GM18951 (cell line): ENCODE data around the gene TEP1.
"Not testable (repeated sequence)": the region's sequence is repeated elsewhere in the genome, so short reads cannot be mapped to it uniquely, and the experiment has no call there.

ENCODE experiments used
- POLR2A ChIP-seq: IDR thresholded peaks from 4 replicates; pipeline ENCODE4 v1.6.1; 2011; ENCODE audit warnings: mild to moderate bottlenecking; ENCODE audit not compliant: insufficient read length, insufficient read depth; ENCODE audit errors: extremely low read depth
- in situ Hi-C: fragments of 300-500 bp; cut with MboI; formaldehyde crosslinking; loops from one replicate; pipeline ENCODE4 v1.12.0; 2022; ENCODE audit warnings: low sequenced_read_pairs, mixed read lengths, inconsistent platforms; ENCODE audit not compliant: unreplicated experiment

The TEP1 gene

DNA sequence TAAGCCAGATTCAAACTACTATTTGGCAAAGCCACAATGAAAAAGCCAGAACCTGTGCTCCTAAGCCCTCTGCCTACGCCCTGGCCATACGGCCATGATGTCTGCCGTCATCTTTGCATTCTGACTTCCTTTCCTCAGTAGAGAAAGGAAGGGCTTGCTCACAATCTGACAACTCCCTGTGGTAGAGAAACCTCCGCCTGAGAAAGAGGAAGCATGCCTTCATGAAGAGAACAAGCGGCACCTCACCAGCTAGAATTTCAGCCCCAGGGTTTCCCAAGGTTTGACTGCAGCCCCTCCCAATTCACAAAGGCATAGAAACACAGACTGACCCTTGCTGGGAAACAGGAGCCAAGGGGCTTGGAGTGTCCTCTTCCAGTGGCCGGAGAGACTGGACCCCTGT, 25.7 kb downstream of the TEP1 start:
- in situ Hi-C loops = no loop called here
- no peak for TF ChIP-seq POLR2A

DNA sequence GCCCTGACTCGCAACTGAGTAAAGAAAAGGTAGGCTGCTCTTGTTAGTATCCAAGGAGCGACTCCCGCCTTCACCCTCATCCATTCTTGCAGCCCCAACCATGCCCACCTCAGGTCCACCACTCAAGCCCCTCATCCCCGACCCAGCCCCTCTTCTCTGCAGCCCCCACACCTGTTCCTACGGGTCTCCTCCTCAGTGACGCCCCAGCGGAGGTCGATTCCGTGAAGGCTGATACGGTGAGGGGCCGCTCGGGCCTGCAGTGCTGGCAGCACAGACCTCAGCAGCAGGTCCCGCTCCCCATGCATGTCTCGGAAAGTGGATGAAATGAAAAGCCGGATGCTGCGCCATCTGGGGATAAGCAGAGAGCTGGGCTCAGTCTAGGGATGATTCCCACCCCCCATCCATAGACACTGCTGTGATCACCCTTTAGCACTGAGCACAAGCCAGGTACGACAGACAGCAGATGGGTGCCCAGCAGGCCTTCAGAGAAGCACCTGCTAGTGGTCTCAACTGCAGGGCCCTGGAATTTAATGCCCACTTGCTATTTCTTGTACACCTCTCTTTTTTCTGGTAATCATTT, 26.9 kb downstream of the TEP1 start:
- no peak for TF ChIP-seq POLR2A
- in situ Hi-C loops = no loop called here

DNA sequence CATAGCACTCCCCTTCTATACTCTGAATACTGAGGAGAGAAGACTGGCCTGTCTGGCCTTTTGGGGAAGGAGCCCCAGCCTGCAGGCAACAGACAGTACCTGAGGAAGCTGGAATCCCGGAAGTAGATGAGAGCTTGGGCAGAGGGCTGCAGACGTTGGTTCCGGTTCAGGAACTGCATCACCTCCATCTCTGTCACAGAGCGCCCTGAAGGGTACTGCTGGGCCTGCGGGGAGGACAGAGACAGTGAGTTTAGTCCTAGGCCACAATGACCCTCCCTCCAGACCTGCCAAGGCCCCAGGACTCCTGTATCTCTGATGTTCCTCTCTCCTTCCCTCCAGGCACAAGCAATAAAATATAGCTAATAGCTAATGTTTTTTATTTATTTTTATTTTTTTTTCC, 28.4 kb downstream of the TEP1 start:
- in situ Hi-C loops = no loop called here
- no peak for TF ChIP-seq POLR2A

DNA sequence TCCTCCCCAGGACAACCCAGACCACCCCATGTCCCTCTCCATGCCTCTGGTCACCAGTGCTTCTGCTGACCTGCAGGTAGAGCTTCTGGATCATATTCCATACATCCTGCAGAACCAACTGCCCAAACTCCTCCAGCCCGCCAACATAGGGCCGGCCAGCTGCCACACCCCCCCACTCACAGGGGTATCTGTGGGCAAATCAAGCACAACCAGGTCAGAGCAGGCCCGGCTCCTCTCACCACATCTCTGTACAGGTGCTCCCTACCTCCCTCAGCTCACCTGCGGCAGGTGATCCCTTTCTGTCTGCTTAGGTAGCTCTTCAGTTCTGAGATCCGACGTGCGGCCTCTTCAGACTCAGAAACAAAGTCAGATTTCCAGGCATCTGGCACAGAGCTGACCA, 29.0 kb downstream of the TEP1 start:
- in situ Hi-C loops = no loop called here
- no peak for TF ChIP-seq POLR2A

GRCh38 chr14:20383636-20384035, 29.7 kb downstream of the TEP1 start:
- TF ChIP-seq POLR2A = no peak
- in situ Hi-C loops = no loop called here

- TF ChIP-seq POLR2A = no peak
- in situ Hi-C loops = no loop called here
Observed at GRCh38 chr14:20383032-20383431, 30.3 kb downstream of the TEP1 start.

GRCh38 chr14:20382526-20382925, 30.8 kb downstream of the TEP1 start:
- no peak for TF ChIP-seq POLR2A
- in situ Hi-C loops = no loop called here

GRCh38 chr14:20381341-20381740, 32.0 kb downstream of the TEP1 start:
- TF ChIP-seq POLR2A = no peak
- in situ Hi-C loops = no loop called here

DNA sequence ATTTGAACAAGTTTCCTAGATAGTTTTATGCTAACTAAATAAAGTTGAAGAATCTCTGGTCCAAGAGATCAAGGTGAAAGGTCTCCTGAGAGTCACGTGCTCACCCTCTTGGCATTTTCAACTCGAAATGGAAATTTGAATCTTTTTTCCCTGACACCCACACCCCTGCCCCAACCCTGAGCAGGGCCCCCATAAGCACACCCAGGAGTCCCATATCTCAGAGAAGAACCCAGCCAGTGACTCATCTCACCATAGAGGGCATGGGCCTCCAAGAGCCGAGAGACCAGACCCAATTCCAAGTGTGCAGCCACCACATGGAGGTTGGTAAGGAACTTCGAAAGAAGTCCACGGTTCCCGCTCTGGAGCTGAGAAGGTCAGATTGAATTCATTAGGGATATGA, 32.6 kb downstream of the TEP1 start:
- TF ChIP-seq POLR2A = no peak
- in situ Hi-C loops = no loop called here

DNA sequence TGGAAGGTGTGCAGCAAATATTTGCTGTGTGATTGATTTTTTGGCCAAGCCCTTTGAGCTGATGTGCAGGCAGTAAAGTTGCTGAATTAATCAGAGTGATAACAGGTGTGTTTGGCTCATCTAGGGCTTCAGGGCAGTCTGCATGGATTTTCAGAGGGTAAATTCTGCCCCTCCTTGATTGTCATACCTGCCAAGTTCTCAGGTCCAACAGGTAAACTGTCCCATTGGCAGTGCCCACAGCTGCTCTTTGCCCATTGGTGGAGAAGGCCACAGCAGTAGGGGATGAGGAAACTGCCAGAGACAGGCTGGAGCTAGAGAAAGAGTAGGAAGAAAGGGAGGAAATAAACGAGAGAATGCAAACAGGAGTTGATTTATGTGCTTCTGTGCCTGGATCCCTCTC, 33.6 kb downstream of the TEP1 start:
- in situ Hi-C loops = no loop called here
- no peak for TF ChIP-seq POLR2A

GRCh38 chr14:20377171-20377570, 36.1 kb downstream of the TEP1 start:
- TF ChIP-seq POLR2A = no peak
- in situ Hi-C loops = no loop called here

GRCh38 chr14:20376071-20376588, 37.2 kb downstream of the TEP1 start:
- in situ Hi-C loops = no loop called here
- no peak for TF ChIP-seq POLR2A

DNA sequence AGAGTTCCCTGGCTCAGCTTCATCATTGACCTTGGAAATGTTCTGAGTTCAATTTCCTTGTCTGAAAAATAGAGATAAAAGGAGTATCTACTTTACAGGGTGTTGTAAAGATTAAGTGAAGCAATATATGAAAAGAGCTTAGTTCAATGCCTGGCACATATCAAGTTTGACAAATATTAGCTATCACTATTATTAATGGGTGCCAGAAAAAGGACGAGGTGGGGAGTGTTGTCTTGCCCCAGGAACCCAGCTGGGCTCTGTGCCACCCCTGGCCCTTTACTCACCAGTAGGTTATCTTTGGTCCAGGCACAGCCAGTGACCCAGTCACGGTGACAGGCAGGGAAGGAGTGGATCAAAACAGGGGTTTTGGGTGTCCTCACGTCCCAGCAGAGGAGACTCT, 37.8 kb downstream of the TEP1 start:
- in situ Hi-C loops = no loop called here
- no peak for TF ChIP-seq POLR2A

GRCh38 chr14:20372796-20373195, 40.5 kb downstream of the TEP1 start:
- in situ Hi-C loops = no loop called here
- no peak for TF ChIP-seq POLR2A

GRCh38 chr14:20365928-20366327, 47.4 kb downstream of the TEP1 start:
- in situ Hi-C loops = no loop called here
- no peak for TF ChIP-seq POLR2A

DNA sequence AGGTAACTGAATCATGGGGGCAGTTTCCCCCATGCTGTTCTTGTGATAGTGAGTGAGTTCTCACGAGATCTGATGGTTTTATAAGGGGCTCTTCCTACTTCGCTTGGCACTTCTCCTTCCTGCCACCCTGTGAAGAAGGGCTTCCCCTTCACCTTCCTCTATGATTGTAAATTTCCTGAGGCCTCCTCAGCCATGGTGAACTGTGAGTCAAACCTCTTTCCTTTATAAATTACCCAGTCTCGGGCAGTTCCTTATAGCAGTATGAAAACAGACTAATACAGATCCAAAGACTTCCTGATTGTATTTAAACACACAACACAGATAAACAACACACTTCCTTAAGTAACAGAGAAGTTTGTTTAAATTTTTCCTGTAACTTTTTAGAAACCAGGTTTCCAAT, 54.8 kb downstream of the TEP1 start:
- in situ Hi-C loops = not testable (repeated sequence)

GRCh38 chr14:20356422-20356821, 56.9 kb downstream of the TEP1 start:
- in situ Hi-C loops = no loop called here
- no peak for TF ChIP-seq POLR2A
